Upper lobe of left lung (tissue), 6 donors: ENCODE results near the gene MEF2C. TPM values are rescaled to one million over a fixed set of nuclear protein-coding genes. Genes with fewer than 3 reads are reported as not detected.

ENCODE experiments used
- ATAC-seq, 2 donors: fragments of 200-7000 bp; cut with Tn5 transposase; one replicate each; pipeline ENCODE4 v1.9.1; 2022; ENCODE audit warnings: mild to moderate bottlenecking in 2 of 2, moderate library complexity in 2 of 2; ENCODE audit not compliant: low FRiP score in 2 of 2
- DNase-seq, 2 donors: peaks; one replicate each; pipeline ENCODE4 v3.0.0-alpha.2; 2019 to 2020
- H3K27ac ChIP-seq, 4 donors: fragments of 200-600 bp; sonication (generic); one replicate each; pipeline ENCODE4 v1.5.1; 2016 to 2019
- H3K27me3 ChIP-seq, 4 donors: fragments of 200-600 bp; sonication (generic); one replicate each; pipeline ENCODE4 v1.5.1; 2017 to 2019
- H3K36me3 ChIP-seq, 4 donors: fragments of 200-600 bp; sonication (generic); one replicate each; pipeline ENCODE4 v1.5.1; 2016 to 2019
- H3K4me1 ChIP-seq, 4 donors: fragments of 200-600 bp; sonication (generic); one replicate each; pipeline ENCODE4 v1.5.1; 2018 to 2019
- H3K4me3 ChIP-seq, 4 donors: fragments of 200-600 bp; sonication (generic); one replicate each; pipeline ENCODE4 v1.5.1; 2017 to 2019; ENCODE audit warnings: mild to moderate bottlenecking in 2 of 4, moderate library complexity in 1 of 4
- H3K9me3 ChIP-seq, 4 donors: fragments of 200-600 bp; sonication (generic); one replicate each; pipeline ENCODE4 v1.5.1; 2018 to 2019
- CTCF ChIP-seq, 6 experiments: fragments of 450-650 bp in 4 of 6; fragments of 200-600 bp in 2 of 6; sonication (generic) in 2 of 6; IDR thresholded peaks; one replicate each; pipeline ENCODE4 v1.5.1; 2016 to 2019; ENCODE audit warnings: antibody characterized with exemption in 6 of 6
- EP300 ChIP-seq, 4 donors: sonication (generic); formaldehyde crosslinking; IDR thresholded peaks; one replicate each; pipeline ENCODE4 v1.5.1; 2017; ENCODE audit warnings: antibody characterized with exemption in 4 of 4, control low read depth in 2 of 4
- POLR2A ChIP-seq, 4 donors: fragments of 450-650 bp; IDR thresholded peaks; one replicate each; pipeline ENCODE4 v1.5.1; 2016 to 2017; ENCODE audit warnings: antibody characterized with exemption in 4 of 4, mild to moderate bottlenecking in 2 of 4
- POLR2AphosphoS5 ChIP-seq, 2 donors: sonication (generic); formaldehyde crosslinking; IDR thresholded peaks; one replicate each; pipeline ENCODE4 v1.5.1; 2017; ENCODE audit warnings: antibody characterized with exemption in 2 of 2
- WGBS, 2 donors: methylation state at CpG; one replicate each; pipeline ENCODE4 v1.1.5; 2017 to 2018; 5-methylcytosine and 5-hydroxymethylcytosine counted together
- total RNA-seq, 6 donors: library from RNA; depleted of rRNA in 4 of 6; stranded (reverse); fragments of >200 nt in 4 of 6; gene quantifications; one replicate each; pipeline versions ENCODE4 v1.1.0 to v1.2.1, GENCODE V29; 2016 to 2021
- donor health status: DM: no; HTN: no; CAD: no; lungs with moderate emphysema.
- donor health status: DM: no; HTN: yes; CAD: no; lungs with severe emphysema.

The MEF2C gene
- total RNA-seq, 6 donors from 2014 or later = 20.5 to 46.2 (median 35.8) TPM

- Histone ChIP-seq H3K4me3 (no peak overlapping the region), H3K27me3 (no peaks in the 10 kb centered on the region), H3K4me1 (no peaks in the 10 kb centered on the region), H3K36me3 (peaks cover 0 to 70% (median 27%) of the 10 kb centered on the region in 4 donors), H3K27ac (no peak overlapping the region), H3K9me3 (no peaks in the 10 kb centered on the region)
- no peak for TF ChIP-seq CTCF (IDR thresholded peaks at IDR 0.05)
- no peak for TF ChIP-seq POLR2AphosphoS5 (IDR thresholded peaks at IDR 0.05)
- TF ChIP-seq POLR2A (IDR thresholded peaks at IDR 0.05) = no peak
- TF ChIP-seq EP300 (IDR thresholded peaks at IDR 0.05) = no peak
- 90 to 92% methylated on average over 20 of the region's 20 CpGs for WGBS, 2 donors
- DNase-seq (peak in 1 of 2 donors; percentile 6), ATAC-seq (no peak)
Observed at GRCh38 chr5:88722546-88723073, 160.4 kb downstream of the MEF2C start.

GRCh38 chr5:88719434-88719833, 163.6 kb downstream of the MEF2C start:
- no peaks in the 10 kb centered on the region for H3K27me3 ChIP-seq
- peaks cover 0 to 51% (median 21%) of the 10 kb centered on the region in 4 donors for H3K36me3 ChIP-seq
- no peak overlapping the region for H3K27ac ChIP-seq
- DNase-seq (no peak), ATAC-seq (no peak)
- H3K4me3 ChIP-seq = no peak overlapping the region
- TF ChIP-seq CTCF (IDR thresholded peaks at IDR 0.05) (no peak), POLR2AphosphoS5 (IDR thresholded peaks at IDR 0.05) (no peak), POLR2A (IDR thresholded peaks at IDR 0.05) (no peak), EP300 (IDR thresholded peaks at IDR 0.05) (no peak)
- H3K4me1 ChIP-seq = no peaks in the 10 kb centered on the region
- no peaks in the 10 kb centered on the region for H3K9me3 ChIP-seq
- 93 to 96% methylated on average over 3 of the region's 3 CpGs for WGBS, 2 donors

- no peak for TF ChIP-seq POLR2A (IDR thresholded peaks at IDR 0.05)
- no peak for TF ChIP-seq CTCF (IDR thresholded peaks at IDR 0.05)
- no peak for TF ChIP-seq EP300 (IDR thresholded peaks at IDR 0.05)
- no peak for TF ChIP-seq POLR2AphosphoS5 (IDR thresholded peaks at IDR 0.05)
- no peak for DNase-seq
- no peak overlapping the region for H3K4me3 ChIP-seq
- H3K36me3 ChIP-seq = peaks cover 0 to 48% (median 21%) of the 10 kb centered on the region in 4 donors
- 74 to 77% methylated on average over 4 of the region's 4 CpGs for WGBS, 2 donors
- H3K9me3 ChIP-seq = no peaks in the 10 kb centered on the region
- H3K4me1 ChIP-seq = no peaks in the 10 kb centered on the region
- H3K27me3 ChIP-seq = no peaks in the 10 kb centered on the region
- no peak for ATAC-seq
- no peak overlapping the region for H3K27ac ChIP-seq
Observed at GRCh38 chr5:88718736-88719135, 164.2 kb downstream of the MEF2C start.

GRCh38 chr5:88716101-88716500, 166.9 kb downstream of the MEF2C start:
- no peak for TF ChIP-seq EP300 (IDR thresholded peaks at IDR 0.05)
- no peak for TF ChIP-seq CTCF (IDR thresholded peaks at IDR 0.05)
- TF ChIP-seq POLR2AphosphoS5 (IDR thresholded peaks at IDR 0.05) = no peak
- TF ChIP-seq POLR2A (IDR thresholded peaks at IDR 0.05) = no peak
- H3K27ac ChIP-seq = no peak overlapping the region
- DNase-seq (no peak), ATAC-seq (no peak)
- peaks cover 0 to 22% (median 6%) of the 10 kb centered on the region in 4 donors for H3K36me3 ChIP-seq
- WGBS, 2 donors = 80 to 87% methylated on average over 1 of the region's 1 CpG
- H3K27me3 ChIP-seq = no peaks in the 10 kb centered on the region
- no peak overlapping the region for H3K4me3 ChIP-seq
- H3K9me3 ChIP-seq = no peaks in the 10 kb centered on the region
- H3K4me1 ChIP-seq = no peaks in the 10 kb centered on the region

GRCh38 chr5:88715503-88715902, 167.5 kb downstream of the MEF2C start:
- 78 to 88% methylated on average over 3 of the region's 3 CpGs for WGBS, 2 donors
- peaks cover 0 to 16% (median 1%) of the 10 kb centered on the region in 4 donors for H3K36me3 ChIP-seq
- ATAC-seq = no peak
- DNase-seq = no peak
- TF ChIP-seq EP300 (IDR thresholded peaks at IDR 0.05) = no peak
- no peak for TF ChIP-seq CTCF (IDR thresholded peaks at IDR 0.05)
- no peak for TF ChIP-seq POLR2AphosphoS5 (IDR thresholded peaks at IDR 0.05)
- H3K4me1 ChIP-seq = no peaks in the 10 kb centered on the region
- H3K9me3 ChIP-seq = no peaks in the 10 kb centered on the region
- no peak overlapping the region for H3K4me3 ChIP-seq
- no peaks in the 10 kb centered on the region for H3K27me3 ChIP-seq
- H3K27ac ChIP-seq = no peak overlapping the region
